AG04449 (cell line): ENCODE data around the gene DIPK1B.

Source experiments
- CTCF ChIA-PET: fragments of 350-600 bp; formaldehyde crosslinking; extraction: SDS; loops from one replicate; lab custom pipeline; 2021; ENCODE audit warnings: antibody characterized with exemption; lab: Yijun Ruan, JAX
- POLR2A ChIA-PET: fragments of 400-600, 350-600 bp; formaldehyde crosslinking; extraction: SDS; loops from one replicate; lab custom pipeline; 2020; ENCODE audit warnings: antibody characterized with exemption, inconsistent platforms; lab: Yijun Ruan, JAX
- DNase-seq: peaks from one replicate; pipeline ENCODE4 v3.0.0-alpha.2; 2010; ENCODE audit warnings: low read depth, low spot score
- H3K4me3 ChIP-seq: 2 replicates; pipeline ENCODE4 v1.5.1; 2011; ENCODE audit warnings: low read depth, mild to moderate bottlenecking, control low read depth, low read length
- CTCF ChIP-seq: IDR thresholded peaks from one replicate; pipeline ENCODE4 v1.5.1; 2011; ENCODE audit warnings: mild to moderate bottlenecking, moderate library complexity, low read length, control low read depth, inconsistent platforms; ENCODE audit not compliant: insufficient read depth; ENCODE audit errors: missing control alignments

DIPK1B gene

GRCh38 chr9:136735812-136736480 is 23.6 kb downstream of the DIPK1B start:
- H3K4me3 ChIP-seq = no peak overlapping the region
- DNase-seq = no peak
- TF ChIP-seq CTCF = no peak
- POLR2A ChIA-PET = no interaction called here
- CTCF ChIA-PET = no interaction called here

GRCh38 chr9:136738960-136739359 is 26.6 kb downstream of the DIPK1B start:
- no peak for TF ChIP-seq CTCF
- CTCF ChIA-PET = no interaction called here
- POLR2A ChIA-PET = no interaction called here
- no peak for DNase-seq
- no peak overlapping the region for H3K4me3 ChIP-seq

GRCh38 chr9:136739509-136739908 is 27.1 kb downstream of the DIPK1B start:
- ChIA-PET POLR2A (no interaction called here), CTCF (no interaction called here)
- no peak overlapping the region for H3K4me3 ChIP-seq
- no peak for TF ChIP-seq CTCF
- DNase-seq = no peak

- no peak for TF ChIP-seq CTCF
- CTCF ChIA-PET = no interaction called here
- no peak overlapping the region for H3K4me3 ChIP-seq
- POLR2A ChIA-PET = no interaction called here
- DNase-seq = no peak
These were observed 27.7 kb downstream of the DIPK1B start for GRCh38 chr9:136740069-136740468.

GRCh38 chr9:136740491-136740890 is 28.1 kb downstream of the DIPK1B start:
- TF ChIP-seq CTCF = no peak
- ChIA-PET CTCF (interaction anchor here (0.5 kb wide), 1 partner anchor 105 kb away, joined by 3 read pairs; no protein-coding TSS in a partner anchor), POLR2A (interaction anchor here (1.4 kb wide), 1 partner anchor 12 kb away, joined by 6 read pairs; no protein-coding TSS in a partner anchor)

GRCh38 chr9:136740971-136741882 is 28.9 kb downstream of the DIPK1B start:
- no peak for TF ChIP-seq CTCF
- no peak for DNase-seq
- CTCF ChIA-PET = interaction anchor here (0.5 to 1.4 kb wide), 4 partner anchors 10 to 105 kb away, joined by 3 to 6 read pairs (median 4); no protein-coding TSS in a partner anchor
- no peak overlapping the region for H3K4me3 ChIP-seq
- POLR2A ChIA-PET = interaction anchor here (1.4 kb wide), 1 partner anchor 13 kb away, joined by 6 read pairs; no protein-coding TSS in a partner anchor

More at GRCh38 chr9:136740491-136740890, 28.1 kb downstream of the DIPK1B start:
- H3K4me3 ChIP-seq = no peak overlapping the region
- no peak for DNase-seq
